HUES48 (cell line): ENCODE data around the gene CSF1.

Source experiments
- H3K27ac ChIP-seq: one replicate; pipeline ENCODE4 v1.7.0; 2013; ENCODE audit warnings: low read depth, low read length, inconsistent platforms
- H3K27me3 ChIP-seq: 2 replicates; pipeline ENCODE4 v1.6.1; 2013; ENCODE audit warnings: mild to moderate bottlenecking, low read length; ENCODE audit not compliant: control insufficient read depth, insufficient read depth
- H3K36me3 ChIP-seq: 2 replicates; pipeline ENCODE4 v1.6.1; 2013; ENCODE audit warnings: low read length; ENCODE audit not compliant: control insufficient read depth, insufficient read depth
- H3K4me1 ChIP-seq: 2 replicates; pipeline ENCODE4 v1.6.1; 2013; ENCODE audit warnings: mild to moderate bottlenecking, low read length; ENCODE audit not compliant: control insufficient read depth, insufficient read depth
- H3K4me3 ChIP-seq: 2 replicates; pipeline ENCODE4 v1.5.1; 2013; ENCODE audit warnings: mild to moderate bottlenecking, low read depth, low read length
- H3K9ac ChIP-seq: 2 replicates; pipeline ENCODE4 v1.6.1; 2013; ENCODE audit warnings: mild to moderate bottlenecking, low read depth, low read length, moderate library complexity
- H3K9me3 ChIP-seq: 2 replicates; pipeline ENCODE4 v1.6.1; 2013; ENCODE audit warnings: low read length; ENCODE audit not compliant: control insufficient read depth, insufficient read depth

Gene CSF1

GRCh38 chr1:109904105-109904817 lies 6.4 kb upstream of the CSF1 start:
- Histone ChIP-seq H3K9ac (no peak overlapping the region), H3K27ac (no peak overlapping the region), H3K9me3 (no peaks in the 10 kb centered on the region), H3K36me3 (no peaks in the 10 kb centered on the region), H3K4me3 (no peak overlapping the region), H3K27me3 (peaks cover 31% of the 10 kb centered on the region), H3K4me1 (no peaks in the 10 kb centered on the region)

GRCh38 chr1:109905491-109905890 lies 5.2 kb upstream of the CSF1 start:
- H3K4me1 ChIP-seq, result peaks cover 5% of the 10 kb centered on the region
- no peak overlapping the region for H3K9ac ChIP-seq
- no peaks in the 10 kb centered on the region for H3K9me3 ChIP-seq
- no peak overlapping the region for H3K27ac ChIP-seq
- peaks cover 44% of the 10 kb centered on the region for H3K27me3 ChIP-seq
- no peak overlapping the region for H3K4me3 ChIP-seq
- H3K36me3 ChIP-seq, result no peaks in the 10 kb centered on the region

- Histone ChIP-seq H3K27me3 (peaks cover 50% of the 10 kb centered on the region), H3K9ac (no peak overlapping the region), H3K9me3 (no peaks in the 10 kb centered on the region), H3K4me3 (no peak overlapping the region), H3K27ac (no peak overlapping the region), H3K4me1 (peaks cover 5% of the 10 kb centered on the region), H3K36me3 (no peaks in the 10 kb centered on the region)
These were observed 4.3 kb upstream of the CSF1 start for GRCh38 chr1:109906160-109906838.

GRCh38 chr1:109906839-109907180 lies 3.8 kb upstream of the CSF1 start:
- no peaks in the 10 kb centered on the region for H3K36me3 ChIP-seq
- H3K27ac ChIP-seq, result no peak overlapping the region
- H3K4me3 ChIP-seq, result no peak overlapping the region
- no peaks in the 10 kb centered on the region for H3K9me3 ChIP-seq
- peaks cover 55% of the 10 kb centered on the region for H3K27me3 ChIP-seq
- peaks cover 7% of the 10 kb centered on the region for H3K4me1 ChIP-seq
- no peak overlapping the region for H3K9ac ChIP-seq

- Histone ChIP-seq H3K9me3 (no peaks in the 10 kb centered on the region), H3K9ac (no peak overlapping the region), H3K27ac (no peak overlapping the region), H3K36me3 (no peaks in the 10 kb centered on the region), H3K27me3 (peaks cover 59% of the 10 kb centered on the region), H3K4me1 (peaks cover 12% of the 10 kb centered on the region), H3K4me3 (no peak overlapping the region)
These were observed 3.4 kb upstream of the CSF1 start for GRCh38 chr1:109907190-109907774.

GRCh38 chr1:109908836-109909235 lies 1.8 kb upstream of the CSF1 start:
- no peak overlapping the region for H3K9ac ChIP-seq
- H3K4me3 ChIP-seq, result no peak overlapping the region
- H3K27me3 ChIP-seq, result peaks cover 72% of the 10 kb centered on the region
- H3K27ac ChIP-seq, result no peak overlapping the region
- H3K4me1 ChIP-seq, result peaks cover 13% of the 10 kb centered on the region
- H3K9me3 ChIP-seq, result no peaks in the 10 kb centered on the region
- H3K36me3 ChIP-seq, result no peaks in the 10 kb centered on the region

GRCh38 chr1:109909561-109909960 lies 1.1 kb upstream of the CSF1 start:
- Histone ChIP-seq H3K36me3 (no peaks in the 10 kb centered on the region), H3K9me3 (no peaks in the 10 kb centered on the region), H3K27me3 (peaks cover 72% of the 10 kb centered on the region), H3K9ac (no peak overlapping the region), H3K4me3 (0 out of 2 replicates have a peak overlapping the region, but pooled peaks have one; percentile 72), H3K4me1 (peaks cover 13% of the 10 kb centered on the region), H3K27ac (no peak overlapping the region)

- H3K9ac ChIP-seq, result no peak overlapping the region; the same call in 1 of the 2 replicates
- H3K27me3 ChIP-seq, result peaks cover 70% of the 10 kb centered on the region
- peaks cover 13% of the 10 kb centered on the region for H3K4me1 ChIP-seq
- H3K4me3 ChIP-seq, result peak overlapping the region; percentile 72
- no peaks in the 10 kb centered on the region for H3K36me3 ChIP-seq
- no peaks in the 10 kb centered on the region for H3K9me3 ChIP-seq
- no peak overlapping the region for H3K27ac ChIP-seq
These were observed 532 bp downstream of the CSF1 start for GRCh38 chr1:109910963-109911798.

- Histone ChIP-seq H3K4me1 (peaks cover 13% of the 10 kb centered on the region), H3K27ac (no peak overlapping the region), H3K9me3 (no peaks in the 10 kb centered on the region), H3K9ac (no peak overlapping the region), H3K27me3 (peaks cover 59% of the 10 kb centered on the region), H3K36me3 (no peaks in the 10 kb centered on the region), H3K4me3 (peak overlapping the region; percentile 72; the same call in 1 of the 2 replicates)
These were observed 1.7 kb downstream of the CSF1 start for GRCh38 chr1:109912214-109912861.

- Histone ChIP-seq H3K9me3 (no peaks in the 10 kb centered on the region), H3K27me3 (peaks cover 54% of the 10 kb centered on the region), H3K36me3 (0 out of 2 replicates have a peak, but pooled peaks cover 5% of the 10 kb centered on the region), H3K4me1 (peaks cover 13% of the 10 kb centered on the region), H3K27ac (no peak overlapping the region), H3K4me3 (no peak overlapping the region), H3K9ac (no peak overlapping the region)
These were observed 2.2 kb downstream of the CSF1 start for GRCh38 chr1:109912873-109913272.
